Nephron (organoid): ENCODE data around the gene MED13L.

Source experiments
- H3K27ac Mint-ChIP-seq, 3 experiments: 2 replicates each; pipeline ENCODE4 v1.8.0; 2020; ENCODE audit warnings: mixed read lengths in 3 of 3, mild to moderate bottlenecking in 2 of 3, moderate library complexity in 1 of 3
- H3K27me3 Mint-ChIP-seq: 2 replicates; pipeline ENCODE4 v1.8.0; 2021; ENCODE audit warnings: low read depth, mild to moderate bottlenecking, moderate library complexity, mixed read lengths
- H3K36me3 Mint-ChIP-seq: 2 replicates; pipeline ENCODE4 v1.8.0; 2020; ENCODE audit warnings: low read depth, mixed read lengths
- H3K4me1 Mint-ChIP-seq: 2 replicates; pipeline ENCODE4 v1.8.0; 2020; ENCODE audit warnings: mixed read lengths
- H3K4me3 Mint-ChIP-seq, 3 experiments: 2 replicates each; pipeline ENCODE4 v1.8.0; 2020; ENCODE audit warnings: mild to moderate bottlenecking in 3 of 3, mixed read lengths in 3 of 3, moderate library complexity in 2 of 3
- H3K9me3 Mint-ChIP-seq: 2 replicates; pipeline ENCODE4 v1.8.0; 2020; ENCODE audit warnings: mixed read lengths
- TF ChIP-seq, protein P1 (sequence below), 3 experiments: fragments of 200-600 bp; sonication (generic); IDR thresholded peaks; one replicate each; pipeline ENCODE4 v1.5.0; 2021; ENCODE audit warnings: antibody characterized with exemption in 3 of 3; ENCODE audit not compliant: unreplicated experiment in 3 of 3

MED13L gene

DNA sequence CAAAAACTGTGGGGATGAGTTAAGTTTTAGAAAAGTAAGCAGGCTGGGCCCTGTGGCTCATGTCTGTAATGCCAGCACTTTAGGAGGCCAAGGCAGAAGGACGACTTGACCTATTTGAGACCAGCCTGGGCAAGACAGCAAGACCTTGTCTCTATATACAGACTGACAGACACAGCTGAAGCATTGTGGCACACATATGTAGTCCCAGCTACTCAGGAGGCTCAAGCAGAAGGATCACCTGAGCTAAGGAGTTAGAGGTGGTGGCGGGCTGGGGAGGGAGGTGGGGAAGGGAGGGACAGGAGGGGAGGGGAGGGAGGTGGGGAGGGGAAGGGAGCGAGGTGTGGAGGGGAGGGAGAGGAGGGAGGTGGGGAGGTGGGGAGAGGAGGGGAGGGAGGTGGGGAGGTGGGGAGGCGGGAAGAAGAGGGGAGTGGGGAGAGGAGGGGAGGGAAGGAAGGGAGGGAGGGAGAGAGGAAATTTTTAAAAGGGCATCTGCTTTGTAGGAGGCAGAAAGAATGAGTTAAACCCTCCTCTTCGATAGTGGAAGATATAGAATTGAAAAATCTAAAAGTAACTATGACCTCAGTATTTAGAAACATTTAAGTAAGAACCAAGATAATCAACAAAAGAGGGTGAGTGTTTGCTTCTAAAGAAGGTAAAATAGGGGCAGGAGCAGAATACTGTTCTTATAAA is 30.9 kb downstream of the MED13L start:
- H3K4me1 Mint-ChIP-seq: peaks cover 52% of the 10 kb centered on the region
- peak overlapping the region in 1 of 3 experiments; percentile 48 for H3K27ac Mint-ChIP-seq
- peaks cover 24% of the 10 kb centered on the region for H3K9me3 Mint-ChIP-seq
- H3K27me3 Mint-ChIP-seq: no peaks in the 10 kb centered on the region
- TF ChIP-seq, protein P1, sequence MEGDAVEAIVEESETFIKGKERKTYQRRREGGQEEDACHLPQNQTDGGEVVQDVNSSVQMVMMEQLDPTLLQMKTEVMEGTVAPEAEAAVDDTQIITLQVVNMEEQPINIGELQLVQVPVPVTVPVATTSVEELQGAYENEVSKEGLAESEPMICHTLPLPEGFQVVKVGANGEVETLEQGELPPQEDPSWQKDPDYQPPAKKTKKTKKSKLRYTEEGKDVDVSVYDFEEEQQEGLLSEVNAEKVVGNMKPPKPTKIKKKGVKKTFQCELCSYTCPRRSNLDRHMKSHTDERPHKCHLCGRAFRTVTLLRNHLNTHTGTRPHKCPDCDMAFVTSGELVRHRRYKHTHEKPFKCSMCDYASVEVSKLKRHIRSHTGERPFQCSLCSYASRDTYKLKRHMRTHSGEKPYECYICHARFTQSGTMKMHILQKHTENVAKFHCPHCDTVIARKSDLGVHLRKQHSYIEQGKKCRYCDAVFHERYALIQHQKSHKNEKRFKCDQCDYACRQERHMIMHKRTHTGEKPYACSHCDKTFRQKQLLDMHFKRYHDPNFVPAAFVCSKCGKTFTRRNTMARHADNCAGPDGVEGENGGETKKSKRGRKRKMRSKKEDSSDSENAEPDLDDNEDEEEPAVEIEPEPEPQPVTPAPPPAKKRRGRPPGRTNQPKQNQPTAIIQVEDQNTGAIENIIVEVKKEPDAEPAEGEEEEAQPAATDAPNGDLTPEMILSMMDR (IDR thresholded peaks at IDR 0.05; ENCODE audit: unreplicated experiment in 3 of 3): no peak
- no peak overlapping the region for H3K4me3 Mint-ChIP-seq
- peaks cover 18% of the 10 kb centered on the region for H3K36me3 Mint-ChIP-seq

DNA sequence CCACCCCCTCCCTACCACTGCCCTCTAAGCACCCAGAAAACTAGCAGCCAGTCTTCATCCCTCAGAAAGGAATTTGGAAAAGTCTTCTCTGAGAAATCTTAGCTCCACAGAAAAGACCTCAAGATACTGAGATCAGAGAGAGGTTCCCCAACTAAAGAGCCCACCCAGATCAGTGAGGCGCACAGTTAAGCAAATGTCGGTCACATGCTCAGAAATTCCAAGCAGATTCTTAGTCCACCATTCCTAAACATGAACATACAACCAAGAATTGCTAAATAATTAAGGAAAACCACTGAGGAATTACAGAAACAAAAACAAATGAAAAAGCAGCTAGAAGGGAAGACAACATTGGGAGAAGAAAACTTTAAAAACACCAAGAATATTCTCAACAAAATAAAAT is 32.3 kb downstream of the MED13L start:
- Mint-ChIP-seq H3K27ac (peak overlapping the region; percentile 43 to 77 (median 46)), H3K36me3 (peaks cover 14% of the 10 kb centered on the region), H3K4me1 (peaks cover 52% of the 10 kb centered on the region), H3K27me3 (no peaks in the 10 kb centered on the region), H3K4me3 (no peak overlapping the region), H3K9me3 (peaks cover 17% of the 10 kb centered on the region)
- TF ChIP-seq, protein P1 (IDR thresholded peaks at IDR 0.05; ENCODE audit: unreplicated experiment in 3 of 3): no peak

DNA sequence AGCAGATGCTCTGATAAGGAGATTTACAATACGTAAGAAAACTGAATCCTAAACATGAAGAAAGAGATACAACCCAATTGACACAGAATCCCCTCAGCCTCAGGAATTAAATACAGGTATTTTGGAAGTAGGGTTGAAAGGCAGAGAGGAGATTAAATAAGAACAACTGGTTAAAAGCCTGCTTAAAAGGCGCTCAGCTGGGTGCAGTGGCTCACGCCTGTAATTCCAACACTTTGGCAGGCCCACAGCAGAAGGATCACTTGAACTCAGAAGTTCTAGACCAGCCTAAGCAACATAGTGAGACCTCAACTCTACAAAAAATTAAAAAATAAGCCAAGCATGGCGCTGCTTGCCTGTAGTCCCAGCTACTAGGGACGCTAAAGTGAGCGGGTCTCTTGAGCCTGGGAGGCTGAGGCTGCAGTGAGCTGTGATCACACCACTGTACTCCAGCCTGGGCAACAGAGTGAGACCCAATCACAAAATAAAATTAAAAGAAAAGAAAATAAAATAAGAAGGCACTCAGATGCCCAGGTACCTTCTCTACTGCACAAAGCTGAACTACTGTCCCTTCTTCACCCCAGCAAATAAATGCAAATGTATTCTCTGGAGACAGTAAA is 32.9 kb downstream of the MED13L start:
- peaks cover 52% of the 10 kb centered on the region for H3K4me1 Mint-ChIP-seq
- H3K4me3 Mint-ChIP-seq: no peak overlapping the region
- no peaks in the 10 kb centered on the region for H3K27me3 Mint-ChIP-seq
- H3K9me3 Mint-ChIP-seq: peaks cover 12% of the 10 kb centered on the region
- TF ChIP-seq, protein P1 (IDR thresholded peaks at IDR 0.05; ENCODE audit: unreplicated experiment in 3 of 3): no peak
- peaks cover 8% of the 10 kb centered on the region for H3K36me3 Mint-ChIP-seq
- peak overlapping the region; percentile 43 to 77 (median 50) for H3K27ac Mint-ChIP-seq

DNA sequence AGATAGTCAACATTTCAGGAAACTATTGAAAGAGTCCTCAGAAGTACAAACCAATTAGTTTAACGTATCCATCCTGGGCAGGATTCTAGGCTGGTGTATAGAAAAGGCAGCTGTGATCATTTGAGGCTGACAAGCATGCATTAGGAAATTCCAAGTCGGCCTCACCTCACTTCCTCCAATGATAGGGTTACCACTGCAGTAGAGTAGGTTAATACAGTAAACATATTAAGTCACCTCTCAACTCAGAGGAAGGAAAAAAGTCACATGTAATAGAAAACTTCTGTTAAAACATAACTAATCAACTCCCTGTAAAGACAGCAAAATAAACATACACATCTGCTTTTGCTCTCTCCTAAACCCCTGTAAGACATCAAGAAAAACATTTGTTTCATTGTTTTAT is 33.5 kb downstream of the MED13L start:
- H3K4me1 Mint-ChIP-seq: peaks cover 52% of the 10 kb centered on the region
- no peak overlapping the region for H3K4me3 Mint-ChIP-seq
- H3K27me3 Mint-ChIP-seq: no peaks in the 10 kb centered on the region
- H3K9me3 Mint-ChIP-seq: peaks cover 8% of the 10 kb centered on the region
- peak overlapping the region; percentile 22 to 77 (median 50) for H3K27ac Mint-ChIP-seq
- peaks cover 4% of the 10 kb centered on the region for H3K36me3 Mint-ChIP-seq
- TF ChIP-seq, protein P1 (IDR thresholded peaks at IDR 0.05; ENCODE audit: unreplicated experiment in 3 of 3): no peak

DNA sequence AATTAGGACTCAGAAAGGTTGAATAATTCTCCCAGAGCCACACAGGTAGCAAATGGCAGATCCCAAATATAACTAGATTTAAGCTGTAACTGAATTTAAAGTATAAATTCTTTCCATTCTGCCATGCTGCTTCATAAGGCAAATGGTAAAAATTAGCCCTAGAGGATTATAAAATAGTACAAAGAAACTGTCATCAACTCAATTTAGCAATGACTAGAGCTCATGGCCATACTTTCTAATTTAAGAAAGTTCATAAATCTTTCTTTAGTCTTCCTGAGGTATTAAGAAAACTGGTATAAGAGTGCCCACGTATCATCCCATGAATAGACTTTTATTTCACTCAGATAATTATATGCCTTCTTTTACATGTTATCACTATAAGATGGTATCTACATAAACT is 34.8 kb downstream of the MED13L start:
- Mint-ChIP-seq H3K4me3 (no peak overlapping the region), H3K27me3 (no peaks in the 10 kb centered on the region), H3K4me1 (peaks cover 52% of the 10 kb centered on the region), H3K27ac (peak overlapping the region in 2 of 3 experiments; percentile 50 to 77), H3K9me3 (no peaks in the 10 kb centered on the region), H3K36me3 (peaks cover 4% of the 10 kb centered on the region)
- TF ChIP-seq, protein P1 (IDR thresholded peaks at IDR 0.05; ENCODE audit: unreplicated experiment in 3 of 3): no peak
